Mesenchymal stem cell (in vitro differentiated cells and primary cell): ENCODE measurements around the gene C12orf57.

Experiments
- DNase-seq: peaks from one replicate; pipeline ENCODE4 v3.0.0-alpha.2; 2013
- H2AFZ ChIP-seq: one replicate; pipeline ENCODE4 v1.6.1; 2013; ENCODE audit warnings: low read depth, mild to moderate bottlenecking, control low read depth, inconsistent platforms, low read length, moderate library complexity
- H2AK5ac ChIP-seq: 2 replicates; pipeline ENCODE4 v1.6.1; 2013; ENCODE audit warnings: low read length, moderate library complexity, mild to moderate bottlenecking, inconsistent platforms; ENCODE audit not compliant: severe bottlenecking
- H2BK120ac ChIP-seq: one replicate; pipeline ENCODE4 v1.6.1; 2013; ENCODE audit warnings: low read depth, mild to moderate bottlenecking, inconsistent platforms, low read length, moderate library complexity
- H2BK12ac ChIP-seq, 2 experiments: one replicate each; pipeline ENCODE4 v1.6.1; 2013; ENCODE audit warnings: inconsistent platforms in 2 of 2, low read length in 2 of 2, mild to moderate bottlenecking in 2 of 2, moderate library complexity in 2 of 2, control low read depth in 1 of 2
- H2BK15ac ChIP-seq: one replicate; pipeline ENCODE4 v1.6.1; 2013; ENCODE audit warnings: mild to moderate bottlenecking, low read depth, inconsistent platforms; ENCODE audit not compliant: poor library complexity, severe bottlenecking
- H2BK5ac ChIP-seq: 2 replicates; pipeline ENCODE4 v1.6.1; 2013; ENCODE audit warnings: low read depth, mild to moderate bottlenecking, low read length, control low read depth, inconsistent platforms; ENCODE audit not compliant: poor library complexity, severe bottlenecking
- H3K14ac ChIP-seq, 2 experiments: one replicate each; pipeline ENCODE4 v1.6.1; 2013; ENCODE audit warnings: inconsistent platforms in 2 of 2, low read length in 2 of 2, control low read depth in 1 of 2, mild to moderate bottlenecking in 1 of 2, moderate library complexity in 1 of 2
- H3K18ac ChIP-seq, 2 experiments: one replicate each; pipeline ENCODE4 v1.6.1; 2013; ENCODE audit warnings: inconsistent platforms in 2 of 2, low read length in 2 of 2, control low read depth in 1 of 2, low read depth in 1 of 2, mild to moderate bottlenecking in 1 of 2
- H3K23ac ChIP-seq, 2 experiments: one replicate each; pipeline ENCODE4 v1.6.1; 2013; ENCODE audit warnings: inconsistent platforms in 2 of 2, low read length in 2 of 2, mild to moderate bottlenecking in 2 of 2, moderate library complexity in 2 of 2, control low read depth in 1 of 2
- H3K27ac ChIP-seq: 2 replicates; pipeline ENCODE4 v1.5.1; 2013; ENCODE audit warnings: mild to moderate bottlenecking, moderate library complexity, low read length, control low read depth, inconsistent platforms; ENCODE audit not compliant: poor library complexity, severe bottlenecking
- H3K27me3 ChIP-seq, 2 experiments: 2 replicates each; pipeline versions ENCODE4 v1.6.1 to v1.7.0; 2013; ENCODE audit warnings: low read length in 2 of 2, mild to moderate bottlenecking in 2 of 2, moderate library complexity in 2 of 2, control low read depth in 1 of 2, inconsistent platforms in 1 of 2; ENCODE audit not compliant: control insufficient read depth in 1 of 2, insufficient read depth in 1 of 2
- H3K36me3 ChIP-seq, 2 experiments: 2 replicates each; pipeline versions ENCODE4 v1.6.1 to v1.7.0; 2013; ENCODE audit warnings: low read length in 2 of 2, control low read depth in 1 of 2, inconsistent platforms in 1 of 2, low read depth in 1 of 2, mild to moderate bottlenecking in 1 of 2; ENCODE audit not compliant: insufficient read depth in 2 of 2, control insufficient read depth in 1 of 2
- H3K4ac ChIP-seq, 2 experiments: one replicate each; pipeline ENCODE4 v1.6.1; 2013; ENCODE audit warnings: inconsistent platforms in 2 of 2, low read length in 2 of 2, mild to moderate bottlenecking in 2 of 2, moderate library complexity in 2 of 2, control low read depth in 1 of 2, low read depth in 1 of 2
- H3K4me1 ChIP-seq: 2 replicates; pipeline ENCODE4 v1.6.1; 2013; ENCODE audit warnings: low read depth, low read length, control low read depth; ENCODE audit not compliant: control insufficient read depth, insufficient read depth
- H3K4me2 ChIP-seq: 2 replicates; pipeline ENCODE4 v1.6.1; 2013; ENCODE audit warnings: low read length, mild to moderate bottlenecking, inconsistent platforms; ENCODE audit not compliant: poor library complexity, severe bottlenecking
- H3K4me3 ChIP-seq, 2 experiments: 2 replicates each; pipeline versions ENCODE4 v1.5.1 to v1.7.0; 2013; ENCODE audit warnings: low read length in 2 of 2, mild to moderate bottlenecking in 2 of 2, control low read depth in 1 of 2, low read depth in 1 of 2; ENCODE audit not compliant: insufficient read depth in 1 of 2
- H3K79me1 ChIP-seq: replicated peaks from 2 replicates; pipeline ENCODE4 v1.6.1; 2013; ENCODE audit warnings: mild to moderate bottlenecking, control low read depth, low read length, inconsistent platforms; ENCODE audit not compliant: poor library complexity, severe bottlenecking
- H3K9ac ChIP-seq: 2 replicates; pipeline ENCODE4 v1.7.0; 2013; ENCODE audit warnings: mild to moderate bottlenecking, low read length, moderate library complexity
- H3K9me3 ChIP-seq: 2 replicates; pipeline ENCODE4 v1.7.0; 2013; ENCODE audit warnings: mild to moderate bottlenecking, low read length; ENCODE audit not compliant: control insufficient read depth
- H4K8ac ChIP-seq: one replicate; pipeline ENCODE4 v1.6.1; 2013; ENCODE audit warnings: inconsistent platforms, mild to moderate bottlenecking, low read length, moderate library complexity
- H4K91ac ChIP-seq: one replicate; pipeline ENCODE4 v1.6.1; 2013; ENCODE audit warnings: mild to moderate bottlenecking, low read length, inconsistent platforms
- WGBS: methylation state at CpG from one replicate; pipeline ENCODE4 v1.1.7; 2013; ENCODE audit warnings: mixed read lengths; 5-methylcytosine and 5-hydroxymethylcytosine counted together

C12orf57 gene

DNA sequence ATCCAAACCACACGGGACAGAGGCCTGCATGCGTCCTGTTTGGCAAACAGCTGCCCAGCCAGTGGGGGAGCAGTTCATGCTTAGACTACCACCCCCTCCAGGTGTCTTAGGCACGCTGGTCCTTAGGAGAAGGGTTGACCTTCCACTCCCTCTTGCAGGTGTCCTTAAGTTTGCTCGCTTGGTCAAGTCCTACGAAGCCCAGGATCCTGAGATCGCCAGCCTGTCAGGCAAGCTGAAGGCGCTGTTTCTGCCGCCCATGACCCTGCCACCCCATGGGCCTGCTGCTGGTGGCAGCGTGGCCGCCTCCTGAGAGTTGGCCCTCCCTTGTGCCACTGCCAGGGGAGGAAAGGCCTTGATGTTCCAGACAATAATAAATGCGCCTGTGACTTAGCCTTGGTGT, 1.8 kb downstream of the C12orf57 start:
- Histone ChIP-seq H3K4me1 (peaks cover 33% of the 10 kb centered on the region), H2AK5ac (peak overlapping the region; percentile 14), H3K27ac (peak overlapping the region; percentile 55), H4K91ac (peak overlapping the region; percentile 43), H2BK15ac (no peak overlapping the region), H3K4me3 (no peak overlapping the region), H3K36me3 (peaks cover 23 to 27% of the 10 kb centered on the region in 2 experiments), H3K9me3 (no peaks in the 10 kb centered on the region), H2BK12ac (no peak overlapping the region), H3K27me3 (no peaks in the 10 kb centered on the region), H3K79me1 (peaks cover 7% of the 10 kb centered on the region), H2BK5ac (no peak overlapping the region), H2BK120ac (peak overlapping the region; percentile 3), H3K4ac (peak overlapping the region in 1 of 2 experiments; percentile 21), H4K8ac (peak overlapping the region; percentile 70), H3K9ac (peak overlapping the region; percentile 93), H3K23ac (no peak overlapping the region), H3K14ac (no peak overlapping the region), H3K4me2 (peak overlapping the region; percentile 78), H3K18ac (no peak overlapping the region), H2AFZ (no peak overlapping the region)
- no peak for DNase-seq
- 92% methylated on average over 11 of the region's 11 CpGs for WGBS

- Histone ChIP-seq H3K27ac (peak overlapping the region; percentile 55), H3K14ac (peak overlapping the region in 1 of 2 experiments; percentile 58)
These were observed 2.5 kb downstream of the C12orf57 start for GRCh38 chr12:6946033-6946919.

GRCh38 chr12:6946920-6947374, 3.1 kb downstream of the C12orf57 start:
- Histone ChIP-seq H4K91ac (no peak overlapping the region), H4K8ac (no peak overlapping the region), H3K79me1 (peaks cover 5% of the 10 kb centered on the region), H3K14ac (peak overlapping the region in 1 of 2 experiments; percentile 58), H3K18ac (peak overlapping the region in 1 of 2 experiments; percentile 49), H3K4ac (no peak overlapping the region), H2AFZ (no peak overlapping the region), H3K27ac (no peak overlapping the region), H3K36me3 (peaks cover 10 to 14% of the 10 kb centered on the region in 2 experiments), H3K4me3 (peak overlapping the region in 1 of 2 experiments; percentile 56), H3K4me2 (peak overlapping the region; percentile 78), H2BK15ac (no peak overlapping the region), H2BK5ac (no peak overlapping the region), H2BK120ac (no peak overlapping the region), H3K23ac (no peak overlapping the region), H2AK5ac (no peak overlapping the region), H3K9ac (no peak overlapping the region), H3K27me3 (peaks cover 0 to under 1% of the 10 kb centered on the region in 2 experiments), H2BK12ac (no peak overlapping the region), H3K4me1 (peaks cover 28% of the 10 kb centered on the region), H3K9me3 (no peaks in the 10 kb centered on the region)
- WGBS = 76% methylated on average over 8 of the region's 8 CpGs
- DNase-seq = no peak

More at GRCh38 chr12:6946033-6946919, 2.5 kb downstream of the C12orf57 start:
- H3K4ac ChIP-seq = peak overlapping the region; percentile 21 to 32
- no peak overlapping the region for H3K9ac ChIP-seq
- peak overlapping the region; percentile 50 for H2BK15ac ChIP-seq
- H3K4me2 ChIP-seq = peak overlapping the region; percentile 78
- DNase-seq = no peak
- H2BK12ac ChIP-seq = no peak overlapping the region
- H3K4me1 ChIP-seq = peaks cover 32% of the 10 kb centered on the region
- H3K36me3 ChIP-seq = peaks cover 16 to 20% of the 10 kb centered on the region in 2 experiments
- 31% methylated on average over 26 of the region's 32 CpGs for WGBS
- H3K79me1 ChIP-seq = peaks cover 7% of the 10 kb centered on the region
- peak overlapping the region; percentile 43 for H4K91ac ChIP-seq
- H2AK5ac ChIP-seq = peak overlapping the region; percentile 14
- H3K4me3 ChIP-seq = peak overlapping the region in 1 of 2 experiments; percentile 56
- H3K18ac ChIP-seq = peak overlapping the region in 1 of 2 experiments; percentile 49
- no peaks in the 10 kb centered on the region for H3K27me3 ChIP-seq
- no peaks in the 10 kb centered on the region for H3K9me3 ChIP-seq
- peak overlapping the region; percentile 3 for H2BK120ac ChIP-seq
- H4K8ac ChIP-seq = peak overlapping the region; percentile 73
- no peak overlapping the region for H2BK5ac ChIP-seq
- H2AFZ ChIP-seq = peak overlapping the region; percentile 85
- peak overlapping the region in 1 of 2 experiments; percentile 5 for H3K23ac ChIP-seq

GRCh38 chr12:6947615-6948014, 3.8 kb downstream of the C12orf57 start:
- no peak for DNase-seq
- 95% methylated on average over 8 of the region's 8 CpGs for WGBS

More at GRCh38 chr12:6947615-6948014, 3.8 kb downstream of the C12orf57 start:
- H3K27me3 ChIP-seq = peaks cover 0 to 6% of the 10 kb centered on the region in 2 experiments
- no peak overlapping the region for H3K9ac ChIP-seq
- H3K4me2 ChIP-seq = no peak overlapping the region
- H2BK15ac ChIP-seq = no peak overlapping the region
- H3K36me3 ChIP-seq = peaks cover 10 to 11% of the 10 kb centered on the region in 2 experiments
- no peak overlapping the region for H2AFZ ChIP-seq
- peaks cover 5% of the 10 kb centered on the region for H3K79me1 ChIP-seq
- no peak overlapping the region for H2BK12ac ChIP-seq
- no peak overlapping the region for H2BK120ac ChIP-seq
- no peak overlapping the region for H3K14ac ChIP-seq
- H3K4ac ChIP-seq = no peak overlapping the region
- no peak overlapping the region for H3K27ac ChIP-seq
- no peak overlapping the region for H2BK5ac ChIP-seq
- no peak overlapping the region for H3K4me3 ChIP-seq
- peak overlapping the region; percentile 23 for H4K91ac ChIP-seq
- no peak overlapping the region for H3K18ac ChIP-seq
- H2AK5ac ChIP-seq = no peak overlapping the region
- H3K9me3 ChIP-seq = no peaks in the 10 kb centered on the region
- peaks cover 31% of the 10 kb centered on the region for H3K4me1 ChIP-seq
- H4K8ac ChIP-seq = no peak overlapping the region
- no peak overlapping the region for H3K23ac ChIP-seq
